Panc1 (cell line): ENCODE data around the gene HIKESHI.

ENCODE experiments used
- CTCF ChIP-seq: fragments of 450-650 bp; IDR thresholded peaks from 2 replicates; pipeline ENCODE4 v1.5.1; 2017; ENCODE audit warnings: mild to moderate bottlenecking
- POLR2AphosphoS5 ChIP-seq: IDR thresholded peaks from 2 replicates; pipeline ENCODE4 v1.6.1; 2012; ENCODE audit warnings: mild to moderate bottlenecking, low read depth, low read length, moderate library complexity
- TF ChIP-seq, protein P1 (sequence below), 2 experiments: IDR thresholded peaks; 2 replicates each; pipeline ENCODE4 v1.6.1; 2011 to 2012; ENCODE audit warnings: low read depth in 2 of 2, control low read depth in 1 of 2, low read length in 1 of 2, mild to moderate bottlenecking in 1 of 2, moderate library complexity in 1 of 2; ENCODE audit not compliant: insufficient read depth in 1 of 2

DNA sequence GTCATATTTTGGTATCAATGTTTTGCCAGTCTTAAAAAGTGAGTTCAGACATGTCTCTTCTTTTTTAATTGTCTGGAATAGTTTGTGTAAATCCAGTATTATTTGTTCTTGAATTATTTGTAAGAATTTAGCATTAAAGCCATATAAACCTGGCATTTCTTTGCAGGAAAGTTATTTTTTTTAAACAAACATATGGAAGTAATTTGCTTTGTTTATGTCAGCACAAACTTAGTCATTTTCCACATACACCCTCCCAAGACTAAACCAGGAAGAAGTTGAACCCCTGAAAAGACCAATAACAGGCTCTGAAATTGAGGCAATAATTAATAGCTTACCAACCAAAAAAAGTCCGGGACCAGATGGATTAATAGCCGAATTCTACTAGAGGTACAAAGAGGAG, 63.5 kb downstream of the HIKESHI start:
- no peak for TF ChIP-seq CTCF
- TF ChIP-seq, protein P1, sequence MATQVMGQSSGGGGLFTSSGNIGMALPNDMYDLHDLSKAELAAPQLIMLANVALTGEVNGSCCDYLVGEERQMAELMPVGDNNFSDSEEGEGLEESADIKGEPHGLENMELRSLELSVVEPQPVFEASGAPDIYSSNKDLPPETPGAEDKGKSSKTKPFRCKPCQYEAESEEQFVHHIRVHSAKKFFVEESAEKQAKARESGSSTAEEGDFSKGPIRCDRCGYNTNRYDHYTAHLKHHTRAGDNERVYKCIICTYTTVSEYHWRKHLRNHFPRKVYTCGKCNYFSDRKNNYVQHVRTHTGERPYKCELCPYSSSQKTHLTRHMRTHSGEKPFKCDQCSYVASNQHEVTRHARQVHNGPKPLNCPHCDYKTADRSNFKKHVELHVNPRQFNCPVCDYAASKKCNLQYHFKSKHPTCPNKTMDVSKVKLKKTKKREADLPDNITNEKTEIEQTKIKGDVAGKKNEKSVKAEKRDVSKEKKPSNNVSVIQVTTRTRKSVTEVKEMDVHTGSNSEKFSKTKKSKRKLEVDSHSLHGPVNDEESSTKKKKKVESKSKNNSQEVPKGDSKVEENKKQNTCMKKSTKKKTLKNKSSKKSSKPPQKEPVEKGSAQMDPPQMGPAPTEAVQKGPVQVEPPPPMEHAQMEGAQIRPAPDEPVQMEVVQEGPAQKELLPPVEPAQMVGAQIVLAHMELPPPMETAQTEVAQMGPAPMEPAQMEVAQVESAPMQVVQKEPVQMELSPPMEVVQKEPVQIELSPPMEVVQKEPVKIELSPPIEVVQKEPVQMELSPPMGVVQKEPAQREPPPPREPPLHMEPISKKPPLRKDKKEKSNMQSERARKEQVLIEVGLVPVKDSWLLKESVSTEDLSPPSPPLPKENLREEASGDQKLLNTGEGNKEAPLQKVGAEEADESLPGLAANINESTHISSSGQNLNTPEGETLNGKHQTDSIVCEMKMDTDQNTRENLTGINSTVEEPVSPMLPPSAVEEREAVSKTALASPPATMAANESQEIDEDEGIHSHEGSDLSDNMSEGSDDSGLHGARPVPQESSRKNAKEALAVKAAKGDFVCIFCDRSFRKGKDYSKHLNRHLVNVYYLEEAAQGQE (IDR thresholded peaks at IDR 0.05; ENCODE audit: insufficient read depth in 1 of 2, low read depth in 2 of 2, low read length in 1 of 2), result no peak
- TF ChIP-seq POLR2AphosphoS5, result no peak
